HepG2 (cell line): ENCODE measurements around the gene AP1AR. TPM values are rescaled to one million over a fixed set of nuclear protein-coding genes. Genes with fewer than 3 reads are reported as not detected.
A peak's percentile ranks its signal among the peaks of the same experiment; 100 is the strongest.

Experiments
- BCL3 ChIP-seq: sonication (generic); formaldehyde crosslinking; IDR thresholded peaks from 2 replicates; pipeline ENCODE4 v1.5.1; 2020; ENCODE audit warnings: mild to moderate bottlenecking, missing genetic modification reagents, moderate library complexity
- DPF2 ChIP-seq: sonication (generic); formaldehyde crosslinking; IDR thresholded peaks from 2 replicates; pipeline ENCODE4 v1.4.0; 2020; ENCODE audit warnings: mild to moderate bottlenecking, low read depth, missing genetic modification reagents, borderline replicate concordance
- HINFP ChIP-seq: sonication (generic); formaldehyde crosslinking; IDR thresholded peaks from 2 replicates; pipeline ENCODE4 v1.4.0; 2020; ENCODE audit warnings: low read depth, mild to moderate bottlenecking, missing genetic modification reagents
- HOXA7 ChIP-seq: sonication (generic); formaldehyde crosslinking; IDR thresholded peaks from 2 replicates; pipeline ENCODE4 v1.8.1; 2022; ENCODE audit warnings: mild to moderate bottlenecking, missing genetic modification reagents, moderate library complexity
- KDM6A ChIP-seq: IDR thresholded peaks from 2 replicates; pipeline ENCODE4 v1.6.1; 2016; ENCODE audit warnings: low read depth
- KLF6 ChIP-seq: IDR thresholded peaks from 2 replicates; pipeline ENCODE4 v1.8.0; 2016; ENCODE audit warnings: missing biosample characterization, missing genetic modification reagents
- LBX2 ChIP-seq: sonication (generic); formaldehyde crosslinking; IDR thresholded peaks from 2 replicates; pipeline ENCODE4 v1.5.0; 2020; ENCODE audit warnings: missing genetic modification reagents, mild to moderate bottlenecking, borderline replicate concordance
- NR2C2 ChIP-seq: sonication (generic); formaldehyde crosslinking; IDR thresholded peaks from 2 replicates; pipeline ENCODE4 v1.4.0; 2020; ENCODE audit warnings: missing genetic modification reagents, mild to moderate bottlenecking, moderate library complexity, borderline replicate concordance
- PRDM4 ChIP-seq: sonication (generic); formaldehyde crosslinking; IDR thresholded peaks from 2 replicates; pipeline ENCODE4 v1.9.0; 2021; ENCODE audit warnings: missing genetic modification reagents, borderline replicate concordance
- RARA ChIP-seq: IDR thresholded peaks from 2 replicates; pipeline ENCODE4 v1.6.1; 2016; ENCODE audit warnings: missing genetic modification reagents, missing compliant biosample characterization
- RBAK ChIP-seq: sonication (generic); formaldehyde crosslinking; IDR thresholded peaks from 2 replicates; pipeline ENCODE4 v1.5.1; 2020; ENCODE audit warnings: mild to moderate bottlenecking, missing genetic modification reagents
- RCOR2 ChIP-seq: IDR thresholded peaks from 2 replicates; pipeline ENCODE4 v1.6.1; 2016; ENCODE audit warnings: missing biosample characterization, missing genetic modification reagents
- SOX5 ChIP-seq: IDR thresholded peaks from 2 replicates; pipeline ENCODE4 v1.6.1; 2016; ENCODE audit warnings: borderline replicate concordance
- XRCC5 ChIP-seq: fragments of 200-400 bp; formaldehyde crosslinking; optimal IDR thresholded peaks from 2 replicates; pipeline ENCODE3; 2017; ENCODE audit warnings: mild to moderate bottlenecking, low read length
- ZFX ChIP-seq: sonication (generic); formaldehyde crosslinking; IDR thresholded peaks from 2 replicates; pipeline ENCODE4 v1.4.0; 2020; ENCODE audit warnings: mild to moderate bottlenecking, low read depth, missing genetic modification reagents, moderate library complexity
- ZNF20 ChIP-seq: sonication (generic); formaldehyde crosslinking; IDR thresholded peaks from 2 replicates; pipeline ENCODE4 v1.4.0; 2020; ENCODE audit warnings: mild to moderate bottlenecking, moderate library complexity, missing genetic modification reagents
- ZNF331 ChIP-seq: sonication (generic); formaldehyde crosslinking; IDR thresholded peaks from 2 replicates; pipeline ENCODE4 v1.4.0; 2020; ENCODE audit warnings: missing genetic modification reagents
- ZNF382 ChIP-seq: sonication (generic); formaldehyde crosslinking; IDR thresholded peaks from 2 replicates; pipeline ENCODE4 v1.5.0; 2020; ENCODE audit warnings: missing genetic modification reagents, mild to moderate bottlenecking, borderline replicate concordance
- ZNF607 ChIP-seq: sonication (generic); formaldehyde crosslinking; IDR thresholded peaks from 2 replicates; pipeline ENCODE4 v1.5.1; 2020; ENCODE audit warnings: missing genetic modification reagents, mild to moderate bottlenecking, borderline replicate concordance
- polyA plus RNA-seq, 8 experiments: library from polyadenylated mRNA; depleted of rRNA in 3 of 8; stranded (reverse) in 7 of 8; unstranded in 1 of 8; fragments of >200 nt; fragmentation: Illumina TruSeq in 4 of 8; extraction: Trizol in 4 of 8; gene quantifications; 2 replicates each; pipeline versions ENCODE4 v1.2.1 to v1.2.3, GENCODE V29; 2011 to 2016; ENCODE audit warnings: low read depth in 4 of 8, missing spikeins in 1 of 8, mixed read lengths in 1 of 8; ENCODE audit not compliant: insufficient read depth in 1 of 8
- total RNA-seq, 5 experiments: library from RNA; depleted of rRNA; stranded (reverse); fragments of >200 nt; fragmentation: Illumina TruSeq; extraction: Trizol; gene quantifications; 2 replicates each; pipeline ENCODE4 v1.2.3, GENCODE V29; 2016; ENCODE audit warnings: low read depth in 1 of 5

Gene AP1AR
- total and polyA plus RNA-seq, 2 of the 13 experiments (the other 11 are each of a cell fraction or from before 2014, with no cell fraction given), result 24.9 to 39.9 TPM

GRCh38 chr4:112231779-112232713 lies at the start of gene AP1AR (continued):
- peak; percentile 74 for TF ChIP-seq HINFP (CRISPR knock-in tag)
- no peak for TF ChIP-seq NR2C2 (CRISPR knock-in tag)
- peak; percentile 85 for TF ChIP-seq ZFX (CRISPR knock-in tag)
- no peak for TF ChIP-seq HOXA7 (CRISPR knock-in tag)
- peak; percentile 59 for TF ChIP-seq XRCC5
- no peak for TF ChIP-seq RBAK (CRISPR knock-in tag)
- 0 out of 2 replicates have a peak, but pooled peaks have one; percentile 5 for TF ChIP-seq SOX5
- no peak; the same call in 1 of the 2 replicates for TF ChIP-seq LBX2 (CRISPR knock-in tag)
- TF ChIP-seq ZNF382 (CRISPR knock-in tag), result no peak
- TF ChIP-seq BCL3 (CRISPR knock-in tag), result peak; percentile 79; the same call in 1 of the 2 replicates
- TF ChIP-seq PRDM4 (CRISPR knock-in tag), result no peak
- TF ChIP-seq KDM6A (CRISPR knock-in tag), result no peak
- no peak for TF ChIP-seq RARA
- TF ChIP-seq DPF2, result no peak
- peak; percentile 83 for TF ChIP-seq ZNF607 (CRISPR knock-in tag)
- TF ChIP-seq KLF6 (CRISPR knock-in tag), result peak; percentile 75; the same call in 1 of the 2 replicates
- no peak for TF ChIP-seq ZNF331 (CRISPR knock-in tag)
- TF ChIP-seq RCOR2 (CRISPR knock-in tag), result no peak
- TF ChIP-seq ZNF20 (CRISPR knock-in tag), result no peak
